HG03442 (cell line): ENCODE results near the gene BMP3.

Source experiments
- ATAC-seq: cut with Tn5 transposase; IDR thresholded peaks from one replicate; pipeline ENCODE4 v1.9.1; 2021; ENCODE audit warnings: mild to moderate bottlenecking, moderate library complexity; ENCODE audit not compliant: unreplicated experiment

The BMP3 gene

GRCh38 chr4:81102107-81102506 lies 71.6 kb downstream of the BMP3 start:
- ATAC-seq: no peak

DNA sequence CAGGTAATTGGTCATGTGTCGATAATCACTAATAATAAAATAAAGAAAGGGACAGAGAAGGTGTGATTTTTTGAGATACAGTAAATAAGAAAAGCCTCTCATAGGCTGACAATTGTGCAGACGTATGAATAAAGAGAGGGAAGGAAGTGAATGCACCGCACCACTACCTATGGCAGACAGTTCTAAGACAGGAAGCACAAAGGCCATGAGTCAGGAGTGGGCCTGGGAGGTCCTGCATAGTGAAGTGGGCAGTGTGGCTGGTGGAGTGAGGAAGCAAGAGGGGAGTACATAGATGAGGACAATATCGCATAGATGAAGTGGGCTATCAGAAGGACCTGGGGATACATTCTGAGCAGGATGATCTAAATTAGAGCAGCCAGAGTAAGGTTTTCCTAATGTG lies 75.6 kb downstream of the BMP3 start:
- no peak for ATAC-seq
